Thyroid gland (tissue), 4 donors: ENCODE results near the gene PFDN6. TPM values are rescaled to one million over a fixed set of nuclear protein-coding genes. Genes with fewer than 3 reads are reported as not detected.
A peak's percentile ranks its signal among the peaks of the same experiment; 100 is the strongest.

ENCODE experiments used
- DNase-seq, 2 donors: peaks; one replicate each; pipeline ENCODE4 v3.0.0-alpha.2; 2019
- H3K27ac ChIP-seq, 3 donors: fragments of 200-600 bp; sonication (generic); 1 replicate in 2 of 3; 2 replicates in 1 of 3; pipeline ENCODE4 v1.5.1; 2016 to 2019; ENCODE audit warnings: mild to moderate bottlenecking in 1 of 3, moderate library complexity in 1 of 3
- H3K27me3 ChIP-seq: fragments of 200-600 bp; sonication (generic); one replicate; pipeline ENCODE4 v1.5.1; 2019
- H3K36me3 ChIP-seq, 2 donors: fragments of 200-600 bp; sonication (generic); one replicate each; pipeline ENCODE4 v1.5.1; 2016 to 2019
- H3K4me1 ChIP-seq, 2 donors: fragments of 200-600 bp; sonication (generic); one replicate each; pipeline ENCODE4 v1.5.1; 2017 to 2019
- H3K4me3 ChIP-seq, 3 donors: fragments of 200-600 bp; sonication (generic); replicated peaks in 1 of 3; 1 replicate in 2 of 3; 2 replicates in 1 of 3; pipeline ENCODE4 v1.5.1; 2016; ENCODE audit warnings: mild to moderate bottlenecking in 1 of 3
- H3K9me3 ChIP-seq: fragments of 200-600 bp; sonication (generic); one replicate; pipeline ENCODE4 v1.5.1; 2017
- CTCF ChIP-seq, 6 experiments: fragments of 200-600 bp in 3 of 6; fragments of 450-650 bp in 3 of 6; sonication (generic) in 3 of 6; IDR thresholded peaks; one replicate each; pipeline ENCODE4 v1.5.1; 2016 to 2019; ENCODE audit warnings: antibody characterized with exemption in 6 of 6, mild to moderate bottlenecking in 2 of 6, inconsistent platforms in 1 of 6, moderate library complexity in 1 of 6
- POLR2A ChIP-seq, 2 donors: fragments of 450-650 bp; IDR thresholded peaks; one replicate each; pipeline ENCODE4 v1.6.1; 2017; ENCODE audit warnings: antibody characterized with exemption in 2 of 2, mild to moderate bottlenecking in 2 of 2, moderate library complexity in 1 of 2
- WGBS, 2 donors: methylation state at CpG; one replicate each; pipeline ENCODE4 v1.1.5; 2017; 5-methylcytosine and 5-hydroxymethylcytosine counted together
- intact Hi-C: fragments of 100-400 bp; cut with DNase I; formaldehyde crosslinking; loops from one replicate; pipeline ENCODE4 v1.15.1; 2023
- total RNA-seq, 4 donors: library from RNA; depleted of rRNA; stranded (reverse); fragments of >200 nt; gene quantifications; one replicate each; pipeline ENCODE4 v1.2.3, GENCODE V29; 2016

PFDN6 gene
- total RNA-seq, 4 donors from 2014 or later, result 29.1 to 51.9 (median 35.6) TPM

- intact Hi-C loops, result no loop called here
- peaks cover 16 to 41% of the 10 kb centered on the region in 2 donors for H3K36me3 ChIP-seq
- H3K27me3 ChIP-seq, result no peaks in the 10 kb centered on the region
- H3K4me1 ChIP-seq, result peaks cover 11 to 17% of the 10 kb centered on the region in 2 donors
- H3K9me3 ChIP-seq, result no peaks in the 10 kb centered on the region
- DNase-seq, result no peak
- WGBS, 2 donors, result 18 to 19% methylated on average over 15 to 21 of the region's 21 CpGs
- H3K4me3 ChIP-seq, result peak overlapping the region; percentile 64 to 74 (median 73)
- H3K27ac ChIP-seq, result peak overlapping the region in 2 of 3 donors; percentile 43 to 82
- TF ChIP-seq POLR2A (IDR thresholded peaks at IDR 0.05) (no peak), CTCF (IDR thresholded peaks at IDR 0.05) (no peak)
Measured at GRCh38 chr6:33288141-33288920, 1.1 kb upstream of the PFDN6 start.

GRCh38 chr6:33289784-33290315 is 449 bp downstream of the PFDN6 start:
- no peak for TF ChIP-seq POLR2A (IDR thresholded peaks at IDR 0.05)
- no peak for TF ChIP-seq CTCF (IDR thresholded peaks at IDR 0.05)
- intact Hi-C loops, result no loop called here
- H3K27ac ChIP-seq, result peak overlapping the region; percentile 69 to 82 (median 79)
- peak overlapping the region; percentile 64 to 74 (median 73) for H3K4me3 ChIP-seq
- WGBS, 2 donors, result 4 to 6% methylated on average over 14 of the region's 14 CpGs
- no peak for DNase-seq
- no peaks in the 10 kb centered on the region for H3K27me3 ChIP-seq
- H3K4me1 ChIP-seq, result peaks cover 11 to 17% of the 10 kb centered on the region in 2 donors
- peaks cover 28 to 34% of the 10 kb centered on the region in 2 donors for H3K36me3 ChIP-seq
- H3K9me3 ChIP-seq, result no peaks in the 10 kb centered on the region

GRCh38 chr6:33290459-33290858 is 1.1 kb downstream of the PFDN6 start:
- TF ChIP-seq CTCF (IDR thresholded peaks at IDR 0.05) (no peak), POLR2A (IDR thresholded peaks at IDR 0.05) (no peak)
- DNase-seq, result no peak
- H3K36me3 ChIP-seq, result peaks cover 31 to 34% of the 10 kb centered on the region in 2 donors
- H3K9me3 ChIP-seq, result no peaks in the 10 kb centered on the region
- H3K27me3 ChIP-seq, result no peaks in the 10 kb centered on the region
- 69 to 70% methylated on average over 7 of the region's 7 CpGs for WGBS, 2 donors
- intact Hi-C loops, result no loop called here
- no peak overlapping the region for H3K27ac ChIP-seq
- H3K4me3 ChIP-seq, result no peak overlapping the region
- peaks cover 11 to 17% of the 10 kb centered on the region in 2 donors for H3K4me1 ChIP-seq

- no peak overlapping the region for H3K27ac ChIP-seq
- intact Hi-C loops, result no loop called here
- H3K27me3 ChIP-seq, result no peaks in the 10 kb centered on the region
- 90 to 92% methylated on average over 16 of the region's 16 CpGs for WGBS, 2 donors
- H3K36me3 ChIP-seq, result peaks cover 21 to 41% of the 10 kb centered on the region in 2 donors
- H3K4me1 ChIP-seq, result peaks cover 9 to 20% of the 10 kb centered on the region in 2 donors
- TF ChIP-seq CTCF (IDR thresholded peaks at IDR 0.05) (no peak), POLR2A (IDR thresholded peaks at IDR 0.05) (no peak)
- no peaks in the 10 kb centered on the region for H3K9me3 ChIP-seq
- no peak for DNase-seq
- H3K4me3 ChIP-seq, result no peak overlapping the region
Measured at GRCh38 chr6:33292996-33293682, 3.7 kb downstream of the PFDN6 start.
